ENCODE results near the gene INPP5B. TPM values are rescaled to one million over a fixed set of nuclear protein-coding genes. Genes with fewer than 3 reads are reported as not detected.
"Not testable (repeated sequence)": the region's sequence is repeated elsewhere in the genome, so short reads cannot be mapped to it uniquely, and the experiment has no call there.

INPP5B gene
- total RNA-seq, 4 donors from 2014 or later = 6.2 to 20.4 (median 13.7) TPM

GRCh38 chr1:37915476-37916093 is 31.3 kb downstream of the INPP5B start:
- Histone ChIP-seq H3K27me3 (no peaks in the 10 kb centered on the region), H3K4me1 (peaks cover 0 to 16% (median 0%) of the 10 kb centered on the region in 3 donors), H3K36me3 (peaks cover 0 to 21% (median 0%) of the 10 kb centered on the region in 3 donors), H3K27ac (no peak overlapping the region), H3K9me3 (no peaks in the 10 kb centered on the region), H3K4me3 (no peak overlapping the region)
- no peak for TF ChIP-seq CTCF (IDR thresholded peaks at IDR 0.05)
- WGBS, 2 donors = 78 to 88% methylated on average over 2 of the region's 2 CpGs
- intact Hi-C loops (cut with DNase I) = no loop called here
- DNase-seq = no peak

GRCh38 chr1:37914719-37915475 is 32.0 kb downstream of the INPP5B start:
- Histone ChIP-seq H3K4me1 (peaks cover 0 to 14% (median 0%) of the 10 kb centered on the region in 3 donors), H3K9me3 (no peaks in the 10 kb centered on the region), H3K27ac (no peak overlapping the region), H3K36me3 (peaks cover 0 to 21% (median 0%) of the 10 kb centered on the region in 3 donors), H3K27me3 (no peaks in the 10 kb centered on the region), H3K4me3 (no peak overlapping the region)
- no peak for DNase-seq
- no peak for TF ChIP-seq CTCF (IDR thresholded peaks at IDR 0.05)
- no peak for TF ChIP-seq POLR2A (IDR thresholded peaks at IDR 0.05)
- intact Hi-C loops (cut with DNase I) = no loop called here
- 75 to 91% methylated on average over 3 to 4 of the region's 4 CpGs for WGBS, 2 donors

GRCh38 chr1:37911478-37911877 is 35.4 kb downstream of the INPP5B start:
- H3K9me3 ChIP-seq; H3K4me3 ChIP-seq; H3K4me1 ChIP-seq; intact Hi-C loops (cut with DNase I); H3K27me3 ChIP-seq; DNase-seq; H3K27ac ChIP-seq: not testable (repeated sequence)
- 96 to 98% methylated on average over 3 of the region's 3 CpGs for WGBS, 2 donors
- H3K36me3 ChIP-seq = peaks cover 0 to 21% (median 0%) of the 10 kb centered on the region in 3 donors

- H3K9me3 ChIP-seq; intact Hi-C loops (cut with DNase I); H3K27me3 ChIP-seq; H3K27ac ChIP-seq; H3K4me3 ChIP-seq; DNase-seq; H3K4me1 ChIP-seq: not testable (repeated sequence)
- 90 to 98% methylated on average over 8 of the region's 8 CpGs for WGBS, 2 donors
- peaks cover 0 to 21% (median 0%) of the 10 kb centered on the region in 3 donors for H3K36me3 ChIP-seq
These were observed 36.0 kb downstream of the INPP5B start for GRCh38 chr1:37910886-37911285.

GRCh38 chr1:37908531-37908930 is 38.3 kb downstream of the INPP5B start:
- H3K36me3 ChIP-seq = peaks cover 0 to 25% (median 0%) of the 10 kb centered on the region in 3 donors
- H3K4me3 ChIP-seq; H3K9me3 ChIP-seq; H3K27me3 ChIP-seq; H3K27ac ChIP-seq; H3K4me1 ChIP-seq; DNase-seq; intact Hi-C loops (cut with DNase I): not testable (repeated sequence)
- 96 to 97% methylated on average over 8 to 10 of the region's 10 CpGs for WGBS, 2 donors

- intact Hi-C loops (cut with DNase I); H3K4me1 ChIP-seq: not testable (repeated sequence)
These were observed 39.3 kb downstream of the INPP5B start for GRCh38 chr1:37907416-37908125.

GRCh38 chr1:37906591-37906990 is 40.3 kb downstream of the INPP5B start:
- H3K4me3 ChIP-seq; H3K27me3 ChIP-seq; H3K4me1 ChIP-seq; intact Hi-C loops (cut with DNase I); H3K9me3 ChIP-seq; H3K27ac ChIP-seq; DNase-seq: not testable (repeated sequence)
- peaks cover 0 to 17% (median 0%) of the 10 kb centered on the region in 3 donors for H3K36me3 ChIP-seq
- 88 to 90% methylated on average over 3 of the region's 3 CpGs for WGBS, 2 donors

More at GRCh38 chr1:37907416-37908125, 39.3 kb downstream of the INPP5B start:
- WGBS, 2 donors = 85% methylated on average over 6 of the region's 6 CpGs
- not testable (repeated sequence) for H3K27me3 ChIP-seq, DNase-seq, H3K4me3 ChIP-seq, H3K9me3 ChIP-seq, H3K27ac ChIP-seq
- H3K36me3 ChIP-seq = peaks cover 0 to 18% (median 0%) of the 10 kb centered on the region in 3 donors
